HG03103 (cell line): ENCODE results near the gene OR5M11.
"Not testable (repeated sequence)": the region's sequence is repeated elsewhere in the genome, so short reads cannot be mapped to it uniquely, and the experiment has no call there.

ENCODE experiments used
- ATAC-seq: cut with Tn5 transposase; IDR thresholded peaks from one replicate; pipeline ENCODE4 v1.9.1; 2021; ENCODE audit warnings: low read depth; ENCODE audit not compliant: unreplicated experiment

Gene OR5M11

DNA sequence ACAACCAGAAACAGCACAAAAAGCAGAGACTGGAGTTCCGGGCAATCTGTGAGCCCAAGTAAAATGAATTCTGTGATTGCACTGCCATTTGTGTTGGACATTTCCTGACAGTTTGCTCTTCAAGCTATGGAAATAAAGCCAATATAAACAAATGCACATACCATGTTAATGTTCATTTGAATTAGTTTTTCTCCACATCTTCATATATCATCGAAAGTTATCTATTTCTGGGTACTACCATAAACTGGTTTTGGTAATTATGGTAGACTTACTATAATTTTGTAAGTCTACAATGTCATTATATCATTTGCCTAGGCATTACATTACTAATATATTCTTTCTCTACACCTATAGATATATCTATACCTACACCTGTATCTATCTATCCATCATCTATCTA is at the start of gene OR5M11:
Gene OR5M11, minus strand, starts transcription at position 101 of the 400 bp plus-strand sequence. Its CDS starts 0 bp downstream, at position 101.
- no peak for ATAC-seq

DNA sequence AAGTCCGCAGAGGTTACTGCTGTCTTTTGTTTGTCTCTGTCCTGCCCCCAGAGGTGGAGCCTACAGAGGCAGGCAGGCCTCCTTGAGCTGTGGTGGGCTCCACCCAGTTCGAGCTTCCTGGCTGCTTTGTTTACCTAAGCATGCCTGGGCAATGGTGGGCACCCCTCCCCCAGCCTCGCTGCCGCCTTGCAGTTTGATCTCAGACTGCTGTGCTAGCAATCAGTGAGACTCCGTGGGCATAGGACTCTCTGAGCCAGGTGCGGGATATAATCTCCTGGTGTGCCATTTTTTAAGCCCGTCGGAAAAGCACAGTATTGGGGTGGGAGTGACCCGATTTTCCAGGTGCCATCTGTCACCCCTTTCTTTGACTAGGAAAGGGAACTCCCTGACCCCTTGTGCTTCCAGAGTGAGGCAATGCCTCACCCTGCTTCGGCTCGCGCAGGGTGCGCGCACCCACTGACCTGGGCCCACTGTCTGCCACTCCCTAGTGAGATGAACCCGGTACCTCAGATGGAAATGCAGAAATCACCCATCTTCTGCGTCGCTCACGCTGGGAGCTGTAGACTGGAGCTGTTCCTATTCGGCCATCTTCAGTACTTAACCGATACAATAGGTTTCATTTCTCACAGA is 49.1 kb upstream of the OR5M11 start:
- ATAC-seq = not testable (repeated sequence)

DNA sequence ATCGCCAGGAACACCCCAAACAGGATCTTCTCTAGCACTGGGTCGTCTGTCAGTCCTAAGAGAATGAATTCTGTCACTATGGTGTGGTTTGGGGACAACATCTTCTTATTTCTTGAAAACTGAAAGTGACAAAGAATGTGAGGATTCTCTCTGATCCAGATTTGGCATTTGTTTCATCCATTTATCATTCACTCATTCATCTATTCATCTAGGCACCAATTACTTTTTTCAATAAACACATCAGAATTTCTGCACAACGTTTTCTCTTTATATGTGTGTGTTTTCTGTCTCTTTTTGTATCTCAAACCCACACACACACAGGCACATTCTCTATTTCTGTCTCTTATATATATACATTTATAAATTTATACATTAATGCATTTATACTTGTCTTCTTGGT is 34.6 kb upstream of the OR5M11 start, which contains the start of gene OR5M10:
Gene OR5M10, minus strand, starts transcription at position 101 of the 400 bp plus-strand sequence. Its CDS starts 0 bp downstream, at position 101.
- no peak for ATAC-seq

DNA sequence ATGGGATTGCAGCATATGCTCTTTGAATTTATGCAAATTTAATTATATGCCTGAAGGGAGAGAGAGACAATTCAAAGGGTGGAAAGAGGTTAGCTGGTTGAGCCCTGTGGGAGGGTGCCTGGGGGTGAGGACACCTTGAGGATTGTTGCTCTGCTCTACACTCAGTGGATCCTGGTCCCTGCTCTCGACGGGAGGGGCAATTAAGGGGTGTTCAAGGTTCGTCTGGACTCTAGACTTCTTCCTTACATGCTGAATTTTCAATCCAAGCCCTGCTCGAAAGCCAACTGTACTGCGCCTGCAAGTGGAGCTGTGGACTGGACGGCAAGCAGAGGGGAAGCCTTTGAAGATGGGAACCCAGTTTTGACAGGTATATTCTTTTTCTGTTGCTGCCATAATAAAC is 15.5 kb upstream of the OR5M11 start:
- no peak for ATAC-seq

DNA sequence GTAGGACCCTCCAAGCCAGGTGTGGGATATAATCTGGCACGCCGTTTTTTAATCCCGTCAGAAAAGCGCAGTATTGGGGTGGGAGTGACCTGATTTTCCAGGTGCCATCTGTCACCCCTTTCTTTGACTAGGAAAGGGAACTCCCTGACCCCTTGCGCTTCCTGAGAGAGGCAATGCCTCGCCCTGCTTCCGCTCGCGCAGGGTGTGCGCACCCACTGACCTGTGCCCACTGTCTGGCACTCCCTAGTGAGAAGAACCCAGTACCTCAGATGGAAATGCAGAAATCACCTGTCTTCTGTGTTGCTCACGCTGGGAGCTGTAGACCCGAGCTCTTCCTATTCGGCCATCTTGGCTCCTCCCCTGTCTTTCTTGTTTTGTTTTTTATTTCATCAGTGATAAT is 11.6 kb upstream of the OR5M11 start:
- ATAC-seq = not testable (repeated sequence)

DNA sequence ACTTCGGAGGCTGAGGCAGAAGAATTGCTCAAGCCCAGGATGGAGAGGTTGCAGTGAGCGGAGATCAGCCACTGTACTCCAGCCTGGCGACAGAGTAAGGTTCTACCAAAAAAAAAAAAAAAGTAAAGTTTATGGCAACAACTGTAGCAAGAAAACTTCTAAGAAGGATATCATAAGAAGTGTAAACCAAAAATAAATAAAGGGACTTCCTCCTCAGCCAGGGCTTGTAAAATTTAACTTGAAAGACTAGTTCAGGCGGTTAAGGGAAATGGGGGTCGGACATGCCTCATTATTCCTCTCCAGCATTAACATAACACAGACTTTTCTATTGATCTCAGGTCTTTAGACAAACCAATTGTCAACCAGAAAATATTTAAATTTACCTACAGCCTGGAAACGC is 2.5 kb upstream of the OR5M11 start:
- no peak for ATAC-seq

DNA sequence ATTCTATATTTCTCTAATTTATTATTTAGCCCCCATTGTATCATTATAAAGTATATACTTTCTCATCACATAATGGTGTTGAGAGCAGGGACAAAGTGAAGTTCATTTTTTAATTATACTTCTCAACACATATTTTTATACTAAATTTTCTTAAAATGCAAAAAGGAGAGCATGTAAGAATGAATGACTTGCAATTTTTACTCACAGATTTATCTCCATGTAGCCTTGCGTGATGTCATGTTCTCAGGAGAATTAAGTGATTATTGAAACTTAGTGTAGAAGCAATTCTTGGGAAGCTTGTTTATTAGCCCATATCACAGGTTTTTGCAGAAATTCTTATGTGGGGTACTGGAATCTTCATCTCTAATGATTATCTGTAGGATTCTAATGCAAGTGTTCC is 682 bp upstream of the OR5M11 start:
- no peak for ATAC-seq

DNA sequence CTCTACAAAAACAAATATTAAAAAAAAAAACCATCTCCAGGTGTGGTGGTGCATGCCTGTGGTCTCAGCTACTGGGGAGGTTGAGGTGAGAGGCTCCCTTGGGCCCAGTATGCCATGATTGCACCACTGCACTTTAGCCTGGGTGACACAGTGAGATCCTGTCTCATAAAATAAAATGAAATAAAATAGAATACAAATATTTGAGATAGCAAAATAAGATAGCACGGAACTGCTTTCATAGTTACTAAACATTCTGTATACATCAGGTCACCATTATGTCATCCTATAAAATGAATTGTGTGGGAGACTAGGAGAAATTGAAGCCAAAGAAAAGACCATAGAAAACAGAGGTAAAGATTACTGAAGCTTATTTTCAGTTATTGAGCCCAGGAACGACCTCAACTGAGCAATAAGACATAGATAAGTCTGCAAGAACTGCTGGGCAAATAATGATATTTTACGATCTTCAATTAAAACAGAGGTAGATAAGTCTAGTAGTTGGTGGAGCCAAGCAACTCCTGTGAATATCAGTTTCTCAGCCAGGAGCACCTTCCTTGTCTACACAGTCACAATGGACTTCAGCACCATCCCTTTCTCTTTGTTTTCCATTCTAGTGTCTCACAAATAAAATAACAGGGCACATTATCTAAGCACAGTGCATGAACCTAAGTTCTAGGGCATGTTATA is 9.9 kb downstream of the OR5M11 start:
- ATAC-seq = no peak

DNA sequence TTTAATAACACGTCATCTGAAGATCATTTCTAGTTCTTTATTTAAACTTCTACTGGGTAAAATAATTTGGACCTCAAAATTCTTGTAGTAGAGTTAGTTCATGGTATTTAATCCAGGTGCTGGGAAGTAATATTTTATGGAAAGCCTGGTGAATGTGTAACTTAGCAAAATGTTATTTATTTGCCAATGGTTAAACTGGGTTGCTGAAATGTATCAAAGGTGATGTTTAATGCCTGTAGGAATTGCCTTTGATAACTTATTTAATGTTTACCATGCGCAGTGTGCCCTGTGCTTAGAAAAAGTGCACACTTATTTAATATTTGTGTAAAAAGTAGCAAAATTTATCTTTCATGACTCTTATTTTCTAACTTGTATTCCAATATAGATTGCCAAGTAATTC is 11.2 kb downstream of the OR5M11 start:
- ATAC-seq = no peak

DNA sequence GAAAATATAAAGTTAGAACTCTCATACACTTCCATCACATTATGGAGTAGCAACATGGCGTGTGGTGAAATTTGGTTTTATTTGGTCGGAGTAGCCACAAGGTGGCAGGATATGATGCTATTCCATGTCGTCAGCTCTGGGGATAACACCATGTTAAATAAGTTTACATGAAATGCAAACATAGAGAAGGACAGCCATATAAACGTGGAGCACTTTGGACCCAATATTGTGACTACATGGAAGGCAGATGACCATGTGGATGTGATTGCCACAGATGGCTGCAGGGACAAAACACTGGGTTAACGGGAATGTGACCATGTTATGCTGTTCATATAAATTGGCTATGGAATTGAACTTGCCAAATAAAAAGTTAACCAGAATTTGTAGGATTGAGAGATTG is 21.0 kb downstream of the OR5M11 start:
- ATAC-seq = no peak

DNA sequence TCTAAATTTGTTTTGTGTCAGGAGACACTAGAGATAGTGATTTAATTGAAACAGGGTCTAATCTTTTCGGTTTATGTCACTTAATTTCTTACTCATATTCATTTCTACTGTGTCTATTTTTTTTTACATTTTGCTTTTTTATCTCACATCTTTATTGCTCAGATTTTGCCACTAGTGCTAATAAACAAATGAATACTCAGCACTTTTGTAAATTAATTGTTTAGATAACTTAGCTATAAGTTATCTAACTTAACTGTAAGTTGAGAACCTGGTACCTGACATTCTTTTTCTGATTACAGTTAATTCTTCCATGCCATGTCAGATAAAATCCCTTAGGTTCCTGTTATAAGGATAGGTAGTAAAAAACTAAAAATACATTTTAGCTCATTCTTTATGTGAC is 29.8 kb downstream of the OR5M11 start:
- no peak for ATAC-seq

DNA sequence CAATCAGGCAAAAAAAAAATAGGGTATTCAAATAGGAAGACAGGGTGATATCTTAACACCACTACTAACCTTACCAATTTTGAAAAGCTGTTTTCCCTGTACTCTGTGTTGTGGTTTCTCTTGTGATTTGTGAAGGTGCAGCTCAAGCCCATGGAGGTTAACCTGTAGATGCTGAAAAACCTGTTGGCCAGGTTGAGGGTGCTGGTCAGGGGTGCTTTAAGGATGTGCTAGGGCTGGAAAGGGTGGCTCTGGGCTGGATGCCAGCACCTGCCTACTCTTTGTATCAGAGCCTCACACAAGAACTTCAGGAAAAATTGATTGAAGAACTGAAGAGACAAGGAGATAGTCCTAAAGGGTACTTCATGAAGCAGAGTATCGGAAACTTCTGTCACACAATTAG is 33.6 kb downstream of the OR5M11 start:
- ATAC-seq = no peak

DNA sequence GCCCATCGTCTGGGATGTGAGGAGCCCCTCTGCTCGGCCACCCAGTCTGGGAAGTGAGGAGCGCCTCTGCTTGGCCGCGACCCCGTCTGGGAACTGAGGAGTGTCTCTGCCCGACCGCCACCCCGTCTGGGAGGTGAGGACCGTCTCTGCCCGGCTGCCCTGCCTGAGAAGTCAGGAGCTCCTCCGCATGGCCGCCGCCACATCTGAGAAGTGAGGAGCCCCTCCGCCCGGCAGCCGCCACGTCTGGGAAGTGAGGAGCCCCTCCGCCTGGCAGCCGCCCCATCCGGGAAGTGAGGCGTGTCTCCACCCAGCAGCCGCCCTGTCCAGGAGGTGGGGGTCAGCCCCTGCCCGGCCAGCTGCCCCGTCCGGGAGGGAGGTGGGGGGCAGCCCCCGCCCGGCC is 46.0 kb downstream of the OR5M11 start:
- ATAC-seq = no peak

DNA sequence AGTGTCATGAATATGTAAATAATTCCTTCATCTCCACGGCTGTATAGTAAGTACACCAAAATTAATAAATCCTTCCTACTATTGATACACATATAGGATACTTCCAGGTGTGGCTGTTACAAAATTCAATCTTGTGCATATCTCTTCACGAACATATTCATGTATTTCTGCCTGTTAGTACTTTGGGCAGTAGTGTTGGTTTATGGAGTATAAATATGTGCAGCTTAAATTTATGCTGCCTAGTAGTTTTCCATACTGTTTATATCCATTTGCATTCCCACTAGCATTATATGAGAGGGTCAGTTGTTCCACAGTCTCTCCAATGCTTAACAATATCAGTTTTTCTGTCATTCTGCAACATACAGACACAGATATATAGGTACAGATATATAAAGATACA is 47.9 kb downstream of the OR5M11 start:
- no peak for ATAC-seq
